Measurements from ENCODE around the gene PRR5. TPM values are rescaled to one million over a fixed set of nuclear protein-coding genes. Genes with fewer than 3 reads are reported as not detected.

The PRR5 gene
- total RNA-seq, 1 experiment from 2014 or later, result 11.8 TPM

DNA sequence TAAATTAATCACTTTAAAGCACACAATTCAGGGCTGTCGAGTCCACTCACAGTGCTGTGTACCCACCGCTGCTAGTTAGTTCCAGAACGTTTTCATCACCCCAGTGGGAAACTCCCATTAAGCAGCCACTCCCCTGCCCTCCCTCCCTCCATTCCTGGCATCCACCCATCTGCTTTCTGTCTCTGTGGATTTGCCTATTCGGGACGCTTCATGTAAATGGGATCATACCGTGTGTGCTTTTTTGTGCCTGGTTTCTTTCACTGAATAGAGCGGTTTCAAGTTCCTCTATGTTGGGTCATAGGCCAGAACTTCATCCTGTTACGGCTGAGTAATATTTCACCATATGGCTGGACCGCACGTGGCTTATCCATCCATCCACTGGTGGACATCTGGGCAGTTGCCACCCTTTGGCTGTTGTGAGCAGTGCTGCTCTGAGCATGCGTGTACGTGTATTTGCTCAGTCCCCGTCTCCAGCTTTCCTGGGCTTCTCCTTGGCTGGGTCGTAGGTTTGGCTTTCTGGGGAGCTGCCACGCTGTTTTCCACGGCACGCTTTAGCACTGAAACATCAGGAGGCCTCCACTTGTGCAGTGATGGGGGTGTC, 80.5 kb downstream of the PRR5 start:
- Mint-ChIP-seq H3K27ac (peak overlapping the region in 2 of 3 experiments; percentile 4 to 85; a peak in 1 of 7 replicates), H3K4me1 (peaks cover 11 to 25% of the 10 kb centered on the region in 2 experiments)
- no peaks in the 10 kb centered on the region; the same call in 1 of the 2 replicates for H3K79me2 ChIP-seq (ENCODE audit: insufficient read depth, low read length)

More for the DNA sequence above, 80.5 kb downstream of the PRR5 start:
- no peaks in the 10 kb centered on the region for H3K27me3 Mint-ChIP-seq (ENCODE audit: low read depth)
- Histone ChIP-seq H2BK15ac (ENCODE audit: low read depth, low read length) (no peak overlapping the region), H3K9me3 (ENCODE audit: control insufficient read depth, low read depth, low read length) (no peaks in the 10 kb centered on the region), H2BK5ac (ENCODE audit: insufficient read length, low read length) (no peak overlapping the region), H3K27me3 (ENCODE audit: insufficient read depth, low read length) (no peaks in the 10 kb centered on the region), H3K23me2 (ENCODE audit: insufficient read length, low read depth, low read length, poor library complexity, severe bottlenecking) (no peaks in the 10 kb centered on the region), H3K4me2 (ENCODE audit: insufficient read depth, insufficient read length, low read length) (no peak overlapping the region), H2BK12ac (ENCODE audit: insufficient read length, low read depth, low read length) (no peak overlapping the region), H3K56ac (ENCODE audit: insufficient read length, low read depth, low read length) (no peak overlapping the region), H3K23ac (ENCODE audit: insufficient read length, low read depth, low read length) (no peak overlapping the region), H3K18ac (ENCODE audit: insufficient read length, low read depth, low read length) (no peak overlapping the region), H3T11ph (ENCODE audit: low read length) (no peak overlapping the region), H3K4ac (ENCODE audit: low read depth, low read length) (no peak overlapping the region), H4K91ac (ENCODE audit: insufficient read length, low read depth, low read length) (no peak overlapping the region), H4K8ac (replicated peaks; ENCODE audit: insufficient read length, low read depth, low read length) (no peak overlapping the region), H3K4me1 (ENCODE audit: insufficient read depth, low read length) (no peaks in the 10 kb centered on the region), H3K27ac (ENCODE audit: insufficient read length, low read depth, low read length) (no peak overlapping the region), H3K9ac (ENCODE audit: extremely low read depth, insufficient read length, low read length) (no peak overlapping the region), H4K5ac (ENCODE audit: insufficient read length, low read depth, low read length) (no peak overlapping the region), H2AFZ (ENCODE audit: low read length) (no peak overlapping the region), H4K20me1 (ENCODE audit: control insufficient read depth, insufficient read depth, insufficient read length) (no peaks in the 10 kb centered on the region), H2AK5ac (ENCODE audit: insufficient read length, low read length) (no peak overlapping the region), H2BK20ac (ENCODE audit: low read depth, low read length, poor library complexity, severe bottlenecking) (no peak overlapping the region), H2BK120ac (ENCODE audit: low read depth, low read length, poor library complexity, severe bottlenecking) (no peak overlapping the region), H3K14ac (ENCODE audit: insufficient read depth, low read length) (0 out of 2 replicates have a peak overlapping the region, but pooled peaks have one; percentile 31), H3K79me1 (ENCODE audit: insufficient read depth, low read depth, low read length, poor library complexity, severe bottlenecking) (peaks cover 2% of the 10 kb centered on the region)
- no CpG with 5 or more reads among the region's 17 CpGs for whole genome bisulfite sequencing (ENCODE audit: extremely low coverage, insufficient read length, low lambda C conversion rate)
- H3K9me3 Mint-ChIP-seq, result peaks cover 0 to 2% of the 10 kb centered on the region in 2 experiments; a peak in 2 of 5 replicates
- H3K4me3 Mint-ChIP-seq, result no peak overlapping the region
- peaks cover 7 to 18% (median 17%) of the 10 kb centered on the region in 3 experiments for H3K36me3 Mint-ChIP-seq (ENCODE audit: insufficient read depth in 1 of 3, low read depth in 3 of 3)
- no peak for DNase-seq
- TF ChIP-seq CTCF (conservative IDR thresholded peaks at IDR 0.05), result no peak
